NCI-H1436 (cell line): ENCODE measurements around the gene C17orf113.
A peak's percentile ranks its signal among the peaks of the same experiment; 100 is the strongest.
"Not testable (repeated sequence)": the region's sequence is repeated elsewhere in the genome, so short reads cannot be mapped to it uniquely, and the experiment has no call there.

Experiments
- DNase-seq: peaks from one replicate; lab custom pipeline; 2025; lab: John Stamatoyannopoulos, UW

The C17orf113 gene

DNA sequence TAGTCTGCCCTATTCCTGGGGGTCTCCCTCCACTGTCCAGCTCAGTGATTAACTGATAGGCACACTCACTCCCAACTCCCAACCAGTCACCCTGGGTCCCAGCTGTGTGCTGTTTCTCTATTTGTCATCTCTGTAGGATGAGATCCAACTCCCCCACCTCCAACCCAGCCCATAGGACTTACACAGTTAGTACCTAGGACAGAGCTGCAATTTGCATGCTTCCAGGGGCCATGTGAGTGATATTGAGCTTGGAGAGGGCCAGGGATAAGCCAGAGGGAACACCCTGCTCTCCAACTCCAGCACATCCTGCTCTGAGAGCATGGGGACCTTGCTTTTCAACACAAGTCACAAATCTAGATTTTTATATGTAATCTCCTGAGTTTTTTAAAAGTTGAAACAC, 8.8 kb downstream of the C17orf113 start:
- no peak for DNase-seq

DNA sequence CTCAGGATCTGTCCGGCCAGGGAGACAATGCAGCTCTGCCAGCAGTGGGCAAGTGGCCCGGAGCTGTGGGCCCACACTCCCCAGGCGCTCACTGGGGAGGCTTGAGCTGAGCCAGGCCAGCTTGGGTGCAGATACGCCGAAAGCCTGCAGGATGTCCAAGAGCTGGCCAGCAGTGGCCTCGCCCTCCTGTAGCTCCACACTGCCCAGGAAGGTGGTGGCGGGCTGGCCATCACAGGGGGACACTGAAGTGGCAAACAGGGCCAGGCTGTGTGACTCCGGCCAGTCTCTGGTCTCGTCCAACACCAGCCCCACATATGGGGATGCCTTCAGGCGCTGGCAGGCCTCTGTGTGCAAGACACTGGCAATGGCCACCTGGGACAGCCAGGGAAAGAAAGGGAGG, 9.6 kb downstream of the C17orf113 start:
- no peak for DNase-seq

DNA sequence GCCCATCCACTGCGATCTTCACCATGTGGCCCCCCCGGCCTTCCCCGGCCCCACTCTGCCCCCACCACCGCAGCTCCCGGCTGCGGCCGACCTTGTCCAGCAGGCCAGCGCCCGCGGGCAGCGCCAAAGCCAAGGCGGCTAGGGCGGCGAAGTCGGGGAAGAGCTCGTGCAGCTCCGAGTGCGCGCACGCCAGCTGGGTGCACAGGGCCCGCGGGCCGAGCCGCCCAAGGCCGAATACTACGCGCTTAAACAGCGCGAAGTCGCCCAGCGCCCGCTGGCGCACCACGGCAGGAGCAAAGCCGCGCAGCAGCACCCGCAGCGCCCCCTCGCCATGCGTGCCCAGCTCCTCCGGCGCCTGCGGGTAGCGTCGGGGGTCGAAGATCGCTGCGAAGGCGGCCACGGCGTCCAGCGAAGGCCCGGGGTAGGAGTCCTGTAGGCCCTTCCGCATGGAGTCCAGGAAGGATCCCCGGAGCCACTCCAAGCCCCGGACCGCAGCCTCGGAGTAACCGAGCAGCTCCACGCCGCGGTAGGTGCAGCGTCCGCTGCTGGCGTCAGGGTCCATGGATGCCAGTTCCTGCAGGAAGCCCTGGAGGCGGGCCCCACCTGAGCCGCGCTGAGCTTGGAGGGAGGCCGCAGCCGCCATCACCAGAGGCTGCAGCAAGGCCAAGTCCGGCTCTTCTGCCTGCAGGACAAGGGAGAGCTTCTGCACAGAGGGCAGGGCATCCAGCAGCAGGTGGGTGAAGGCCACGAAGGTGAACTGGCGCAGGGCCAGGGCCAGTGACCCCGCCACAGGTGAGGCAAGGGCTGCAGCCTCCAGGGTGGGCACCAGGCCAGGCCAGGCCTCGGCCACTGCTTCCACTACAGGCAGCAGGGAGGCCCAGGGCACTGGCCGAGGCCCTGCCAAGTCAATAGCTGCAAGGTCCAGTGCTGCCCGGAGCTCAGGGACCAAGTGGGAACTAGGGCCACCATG, 10.3 kb downstream of the C17orf113 start:
- DNase-seq: no peak

DNA sequence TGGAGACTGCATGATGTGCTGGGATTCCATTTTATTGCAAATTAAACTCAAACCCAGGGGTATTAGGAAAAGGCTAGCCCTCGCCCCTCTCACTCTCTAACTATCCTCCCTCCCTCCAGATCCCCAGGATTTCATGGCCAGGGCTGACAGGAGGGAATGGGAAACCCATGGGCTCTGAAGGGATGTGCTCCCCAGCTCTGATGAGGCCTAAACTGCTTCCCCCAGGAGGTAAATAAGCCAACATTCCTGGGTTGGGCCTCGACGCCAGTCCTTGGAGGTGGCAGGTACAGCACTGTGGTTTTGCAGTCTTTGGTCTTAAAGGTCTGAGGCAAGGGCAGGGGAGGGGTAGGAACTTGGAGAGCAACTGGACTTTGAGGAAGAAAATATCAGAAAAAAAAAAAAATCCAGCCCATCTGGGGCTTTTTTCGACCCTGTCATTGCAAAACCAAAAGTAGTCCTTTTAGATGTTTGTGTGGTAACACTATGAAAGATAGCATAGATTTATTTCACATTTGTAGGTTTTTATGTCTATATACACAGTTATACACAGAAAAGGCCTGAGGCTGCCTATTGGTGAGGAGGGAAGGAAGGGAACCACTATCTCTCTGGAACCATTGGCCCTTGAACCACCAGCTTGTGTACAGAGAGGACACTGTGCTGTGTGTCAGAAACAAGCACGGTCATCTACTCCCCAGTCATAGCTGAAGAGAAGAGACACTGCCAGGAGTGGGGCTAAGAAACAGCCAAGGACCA, 12.0 kb downstream of the C17orf113 start:
- no peak for DNase-seq

DNA sequence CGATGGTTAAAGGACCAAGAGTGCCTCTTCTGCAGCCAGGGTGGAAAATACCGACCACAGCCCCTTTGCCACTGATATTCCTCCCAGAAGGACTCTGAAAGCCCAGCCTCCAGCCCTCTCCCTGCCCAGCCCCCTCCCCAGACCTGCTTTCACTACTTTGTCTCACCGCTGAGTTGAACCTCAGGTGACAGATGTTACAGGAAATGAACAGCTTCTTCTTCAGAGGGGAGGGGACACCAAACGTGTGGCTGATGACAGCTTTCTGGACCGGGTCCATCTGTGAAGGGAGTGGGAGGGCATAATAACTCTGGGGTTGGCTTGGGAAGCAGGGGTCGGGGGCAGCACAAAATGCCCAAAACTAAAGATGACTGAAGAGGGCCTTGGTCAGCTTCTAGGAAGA, 16.3 kb downstream of the C17orf113 start:
- DNase-seq: no peak

DNA sequence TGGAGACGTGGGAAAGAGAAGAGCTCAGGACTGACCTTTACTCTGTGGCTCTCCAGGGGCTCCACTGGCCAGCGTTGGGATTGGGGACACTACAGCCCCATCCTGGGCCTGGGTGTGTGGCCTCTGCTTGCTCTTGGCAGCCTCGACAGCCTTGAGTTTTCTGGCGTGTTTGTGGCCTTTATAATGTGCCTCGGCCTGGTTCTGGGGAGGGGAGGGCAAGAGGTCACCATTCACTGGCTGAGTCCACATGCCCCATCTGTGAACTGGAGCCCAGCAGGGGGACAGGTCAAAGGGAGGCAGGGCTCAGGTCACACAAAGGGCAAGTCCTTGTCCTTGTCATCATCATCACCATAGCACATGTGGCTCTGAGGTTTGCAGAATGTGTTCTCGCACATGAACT, 18.8 kb downstream of the C17orf113 start:
- DNase-seq: no peak

GRCh38 chr17:42028791-42029127, 21.6 kb downstream of the C17orf113 start:
- DNase-seq: no peak

- DNase-seq: peak; percentile 22
Observed at GRCh38 chr17:42027961-42028790, 22.2 kb downstream of the C17orf113 start.

GRCh38 chr17:42027590-42027889, 22.9 kb downstream of the C17orf113 start:
- no peak for DNase-seq

DNA sequence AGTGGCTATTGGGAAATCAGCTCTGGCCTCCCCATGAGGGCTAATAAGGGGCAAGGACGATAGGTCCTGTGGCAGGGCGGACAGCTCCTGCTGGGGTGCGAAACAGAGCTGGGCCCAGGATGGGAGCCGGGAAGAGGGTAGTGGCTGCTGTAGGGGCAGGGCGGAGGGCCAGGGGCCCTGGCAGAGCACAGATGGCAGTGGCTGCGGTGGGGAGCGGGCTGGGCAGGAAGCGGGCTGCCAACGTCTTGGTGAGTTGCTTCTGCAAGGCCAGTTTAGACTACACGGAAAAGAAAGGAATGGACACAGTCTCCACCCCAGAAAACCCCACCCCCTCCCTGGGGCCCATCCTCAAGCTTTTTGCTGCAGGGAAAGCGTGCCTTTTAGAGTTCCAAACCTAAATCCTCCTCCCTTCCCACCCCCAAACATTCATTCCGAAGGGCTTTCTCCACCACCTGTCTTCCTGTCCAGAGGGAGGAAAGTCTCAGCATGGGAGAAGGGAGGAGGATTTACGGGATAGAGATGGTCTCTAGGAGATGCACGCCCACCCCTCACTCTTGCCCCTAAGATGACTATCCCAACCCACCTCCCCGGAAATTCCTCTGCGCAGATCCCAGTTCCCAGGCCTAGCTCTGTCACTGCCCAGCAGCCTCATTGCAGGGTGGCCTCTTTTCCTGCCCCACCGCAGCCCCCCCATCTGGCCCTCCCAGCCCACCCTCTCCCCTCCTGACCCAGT, 23.4 kb downstream of the C17orf113 start:
- DNase-seq: no peak

DNA sequence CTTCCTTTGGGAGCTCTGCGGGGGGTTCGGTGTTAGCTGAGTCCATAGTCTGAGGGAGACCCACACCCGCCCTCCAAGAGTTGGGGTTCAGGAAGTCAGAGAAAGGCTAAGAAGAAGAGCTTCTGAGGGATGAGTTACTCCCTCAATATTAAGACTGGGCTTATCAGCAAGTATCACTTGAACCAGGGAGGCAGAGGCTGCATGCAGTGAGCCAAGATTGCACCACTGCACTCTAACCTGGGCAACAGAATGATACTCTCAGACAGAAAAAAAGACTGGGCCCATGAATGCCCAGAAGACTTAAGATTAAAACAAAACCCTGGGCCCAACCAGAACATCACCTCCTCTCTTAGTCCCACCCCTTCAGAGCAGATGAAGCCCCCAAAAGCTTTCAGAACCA, 24.5 kb downstream of the C17orf113 start:
- no peak for DNase-seq

DNA sequence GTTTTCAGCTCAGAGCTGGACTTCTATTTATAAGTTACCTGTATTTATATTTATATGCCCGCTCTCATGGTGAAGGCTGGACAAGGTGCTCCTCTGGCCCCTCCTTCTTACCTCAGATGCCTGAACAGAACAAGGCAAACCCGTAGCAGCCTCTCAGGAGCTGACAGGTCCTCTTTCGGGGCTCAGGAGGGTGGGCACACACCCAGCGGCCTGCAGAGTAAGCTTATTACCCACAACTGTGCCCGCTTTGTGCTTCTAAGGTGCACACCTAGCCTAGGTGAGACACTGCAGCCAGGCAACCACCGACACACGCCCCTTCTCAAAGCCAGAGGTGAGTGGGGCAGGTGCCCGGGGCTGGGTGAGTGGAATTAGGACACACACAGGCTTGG, 25.2 kb downstream of the C17orf113 start:
- no peak for DNase-seq

- DNase-seq: no peak
Observed at GRCh38 chr17:42023524-42024349, 26.7 kb downstream of the C17orf113 start.

DNA sequence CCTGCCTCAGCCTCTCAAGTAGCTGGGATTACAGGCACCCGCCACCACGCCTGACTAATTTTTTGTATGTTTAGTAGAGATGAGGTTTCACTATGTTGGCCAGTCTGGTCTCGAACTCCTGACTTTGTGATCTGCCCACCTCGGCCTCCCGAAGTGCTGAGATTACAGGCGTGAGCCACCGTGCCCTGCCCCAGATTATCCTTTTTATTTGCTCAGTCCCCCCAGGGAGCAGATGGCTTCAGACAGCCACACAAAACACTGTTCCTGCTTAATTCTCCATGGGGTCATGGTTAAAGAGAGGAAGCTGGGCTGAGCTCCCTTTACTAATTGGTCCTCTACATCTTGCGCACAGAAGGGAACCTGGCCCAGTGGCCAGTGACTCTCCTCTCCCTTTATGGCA, 29.6 kb downstream of the C17orf113 start:
- not testable (repeated sequence) for DNase-seq

DNA sequence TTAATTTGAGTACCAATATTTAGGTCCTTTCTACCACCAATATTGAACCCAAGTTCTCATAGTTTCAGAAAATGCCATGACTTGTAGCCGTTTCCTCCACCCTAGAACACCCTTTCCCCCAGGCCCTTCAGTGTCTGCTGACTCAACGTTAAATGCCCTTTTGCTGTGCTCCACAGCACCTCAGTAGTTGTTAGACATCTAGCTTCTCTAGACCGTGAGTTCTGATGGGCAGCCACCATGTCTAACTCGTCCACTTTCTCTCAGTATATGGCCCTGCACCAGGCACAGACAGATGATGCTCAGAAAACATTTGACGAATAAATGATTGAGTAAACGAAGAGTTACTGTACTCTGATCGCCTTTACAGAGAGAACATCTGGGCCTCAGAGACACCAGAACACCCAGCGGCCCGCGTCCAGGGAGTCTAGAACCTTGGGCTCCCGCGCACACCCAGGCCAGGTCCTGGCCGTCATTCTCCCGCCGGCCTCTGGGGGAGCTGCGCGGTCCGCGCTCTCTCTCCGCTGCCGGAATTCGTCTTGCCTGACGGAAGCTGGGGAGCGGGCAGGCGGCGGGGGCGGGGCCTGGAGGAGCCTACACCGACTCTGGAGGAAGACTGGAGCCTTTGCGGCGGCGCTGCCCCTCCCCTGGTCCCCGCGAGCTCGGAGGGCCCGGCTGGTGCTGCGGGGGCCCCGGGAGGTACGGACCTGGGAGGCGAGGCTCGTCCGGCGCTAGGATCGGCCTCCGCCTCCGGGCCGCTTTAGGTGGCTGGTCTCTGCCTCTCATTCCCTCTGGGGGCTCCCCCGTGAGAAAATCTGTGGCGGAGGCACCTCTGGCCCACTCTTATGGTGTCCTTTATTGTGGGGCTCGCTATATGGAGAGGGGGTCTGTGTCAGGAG, 30.6 kb downstream of the C17orf113 start, which contains the start of gene NKIRAS2:
Gene NKIRAS2, plus strand, starts transcription at position 582 of the 896 bp plus-strand sequence. CDS start 1,488 bp downstream, outside the sequence.
- DNase-seq: peak; percentile 95

GRCh38 chr17:42018988-42019387, 31.4 kb downstream of the C17orf113 start:
- no peak for DNase-seq

DNA sequence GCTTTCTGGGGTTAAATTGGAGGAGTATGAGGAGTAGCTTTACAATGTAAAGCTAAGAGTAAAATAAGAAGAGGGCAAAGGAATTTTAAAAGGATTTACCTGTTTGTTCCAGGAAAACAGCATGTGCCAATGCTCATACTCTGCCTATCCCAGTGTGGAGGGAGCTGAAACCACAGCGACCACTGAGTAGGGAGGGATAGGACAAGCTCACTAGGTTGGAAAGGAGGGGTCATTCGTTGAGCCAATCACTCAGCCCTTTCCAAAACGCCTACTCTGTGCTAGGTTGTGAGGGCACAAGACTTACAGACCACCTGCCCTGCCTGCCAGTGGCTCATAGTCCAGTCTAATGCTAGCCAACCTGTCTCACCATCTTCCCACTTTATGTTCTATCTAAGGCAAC, 32.1 kb downstream of the C17orf113 start:
- no peak for DNase-seq

DNA sequence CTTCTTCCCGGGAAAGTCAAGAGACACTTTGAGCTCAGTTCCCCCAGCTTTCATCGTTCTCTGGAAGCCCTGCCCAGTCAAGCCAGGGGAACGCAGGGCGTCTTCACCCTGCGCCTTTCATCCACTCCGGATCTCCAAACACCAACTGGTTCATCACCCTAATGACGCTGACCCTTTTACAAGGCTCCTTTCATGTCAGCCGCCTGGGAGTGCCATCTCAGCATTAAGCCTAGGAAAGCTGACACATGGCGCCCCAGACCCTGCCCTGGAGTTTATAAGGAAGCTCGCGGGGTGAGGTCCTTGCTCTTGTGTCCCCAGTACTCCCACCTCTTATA, 32.6 kb downstream of the C17orf113 start:
- no peak for DNase-seq

GRCh38 chr17:42016941-42017865, 33.2 kb downstream of the C17orf113 start, which contains the start of gene DNAJC7:
Gene DNAJC7, minus strand, starts transcription at chr17:42017439. Its CDS starts 23 bp downstream, at chr17:42017416.
- DNase-seq: peak; percentile 95
